Psoas muscle (tissue), 8 donors: ENCODE data around the gene SNAP47. TPM values are rescaled to one million over a fixed set of nuclear protein-coding genes. Genes with fewer than 3 reads are reported as not detected.
A peak's percentile ranks its signal among the peaks of the same experiment; 100 is the strongest.

Source experiments
- ATAC-seq, 4 donors: fragments of 200-7000 bp; cut with Tn5 transposase; one replicate each; pipeline ENCODE4 v1.9.1; 2020; ENCODE audit warnings: moderate library complexity in 3 of 4, mild to moderate bottlenecking in 2 of 4
- DNase-seq, 2 donors: peaks; one replicate each; pipeline ENCODE4 v3.0.0-alpha.2; 2020
- H3K27ac ChIP-seq: fragments of 200-600 bp; one replicate; pipeline ENCODE4 v1.8.0; 2022
- H3K27me3 ChIP-seq, 3 donors: fragments of 200-600 bp in 1 of 3; one replicate each; pipeline versions ENCODE4 v1.6.1 to v1.8.0; 2013 to 2022; ENCODE audit warnings: low read length in 2 of 3, mild to moderate bottlenecking in 2 of 3, moderate library complexity in 1 of 3; ENCODE audit not compliant: insufficient read depth in 3 of 3
- H3K36me3 ChIP-seq, 2 donors: fragments of 200-600 bp in 1 of 2; one replicate each; pipeline versions ENCODE4 v1.6.1 to v1.8.0; 2013 to 2022; ENCODE audit warnings: low read depth in 1 of 2, mild to moderate bottlenecking in 1 of 2, moderate library complexity in 1 of 2; ENCODE audit not compliant: insufficient read depth in 1 of 2
- H3K4me1 ChIP-seq: fragments of 200-600 bp; one replicate; pipeline ENCODE4 v1.8.0; 2022
- H3K4me3 ChIP-seq: fragments of 200-600 bp; one replicate; pipeline ENCODE4 v1.8.0; 2022; ENCODE audit warnings: mild to moderate bottlenecking
- H3K9me3 ChIP-seq: fragments of 200-600 bp; one replicate; pipeline ENCODE4 v1.8.0; 2022
- WGBS, 3 donors: extraction: QIAGEN DNeasy Blood & Tissue Kit; methylation state at CpG; one replicate each; pipeline versions ENCODE4 v1.1.6 to v1.1.7; 2013; 5-methylcytosine and 5-hydroxymethylcytosine counted together
- intact Hi-C, 2 donors: fragments of 100-400 bp; cut with DNase I; formaldehyde crosslinking; loops; one replicate each; pipeline versions ENCODE4 v1.11.0 to v1.14.2; 2022
- polyA plus RNA-seq, 3 donors: library from polyadenylated mRNA; stranded (reverse); fragments of 200-250 nt; gene quantifications; one replicate each; pipeline ENCODE4 v1.2.3, GENCODE V29; 2013
- total RNA-seq, 4 donors: library from RNA; stranded (reverse); fragmentation: NEBNext Ultra II Directional in 2 of 4; extraction: Animal tissue kit (Norgen Biotek cat#: 25700) in 2 of 4; gene quantifications; one replicate each; pipeline versions ENCODE4 v1.2.1 to v1.2.4, GENCODE V29; 2021 to 2023
- TF ChIP-seq, protein P1 (sequence below): fragments of 200-600 bp; IDR thresholded peaks from one replicate; pipeline ENCODE4 v1.8.0; 2022; ENCODE audit warnings: antibody characterized with exemption
- donor health status: healthy with polysubstance abuse.
- donor health status: DM: no; HTN: no; CAD: no; lungs with moderate emphysema.
- donor health status: Bipolar disorder and iron deficiency.
- donor health status: healthy.
- donor health status: DM: yes; HTN: yes; CAD: no.
- donor health status: DM: no; HTN: no; CAD: no.
- donor health status: DM: no; HTN: no; CAD: no.
- donor health status: DM: yes; HTN: yes; CAD: no.

The SNAP47 gene
- total and polyA plus RNA-seq, 7 donors: 17.9 to 40.5 (median 26.6) TPM

DNA sequence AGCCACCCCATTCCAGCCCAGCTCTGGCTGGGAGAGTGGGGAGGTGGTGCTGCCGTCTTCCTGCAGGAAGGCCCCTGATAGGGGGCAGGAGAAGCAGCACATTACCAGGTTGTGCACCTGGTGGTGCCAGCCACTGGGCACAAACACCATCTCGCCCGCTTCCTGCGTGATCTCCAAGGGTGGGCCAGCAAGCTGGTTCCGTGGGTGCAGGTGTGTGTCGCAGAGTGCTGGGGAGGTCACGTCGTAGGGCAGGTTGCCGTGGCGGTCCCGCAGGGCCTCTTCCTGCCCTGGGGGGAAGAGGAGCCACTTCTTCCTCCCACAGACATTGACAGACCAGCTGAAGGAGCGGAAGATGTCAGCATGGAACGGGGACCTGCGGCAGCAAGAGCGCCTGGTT is 1.9 kb upstream of the SNAP47 start:
- H3K4me1 ChIP-seq: peaks cover 29% of the 10 kb centered on the region
- H3K27me3 ChIP-seq: no peaks in the 10 kb centered on the region
- DNase-seq (peak in 1 of 2 donors; percentile 55), ATAC-seq (no peak)
- H3K27ac ChIP-seq: no peak overlapping the region
- TF ChIP-seq, protein P1, sequence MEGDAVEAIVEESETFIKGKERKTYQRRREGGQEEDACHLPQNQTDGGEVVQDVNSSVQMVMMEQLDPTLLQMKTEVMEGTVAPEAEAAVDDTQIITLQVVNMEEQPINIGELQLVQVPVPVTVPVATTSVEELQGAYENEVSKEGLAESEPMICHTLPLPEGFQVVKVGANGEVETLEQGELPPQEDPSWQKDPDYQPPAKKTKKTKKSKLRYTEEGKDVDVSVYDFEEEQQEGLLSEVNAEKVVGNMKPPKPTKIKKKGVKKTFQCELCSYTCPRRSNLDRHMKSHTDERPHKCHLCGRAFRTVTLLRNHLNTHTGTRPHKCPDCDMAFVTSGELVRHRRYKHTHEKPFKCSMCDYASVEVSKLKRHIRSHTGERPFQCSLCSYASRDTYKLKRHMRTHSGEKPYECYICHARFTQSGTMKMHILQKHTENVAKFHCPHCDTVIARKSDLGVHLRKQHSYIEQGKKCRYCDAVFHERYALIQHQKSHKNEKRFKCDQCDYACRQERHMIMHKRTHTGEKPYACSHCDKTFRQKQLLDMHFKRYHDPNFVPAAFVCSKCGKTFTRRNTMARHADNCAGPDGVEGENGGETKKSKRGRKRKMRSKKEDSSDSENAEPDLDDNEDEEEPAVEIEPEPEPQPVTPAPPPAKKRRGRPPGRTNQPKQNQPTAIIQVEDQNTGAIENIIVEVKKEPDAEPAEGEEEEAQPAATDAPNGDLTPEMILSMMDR: no peak
- intact Hi-C loops: loop anchor here in 1 of 2 donors (5.0 to 10.0 kb wide), 2 partner anchors 59 to 351 kb away; partner anchors contain the start of gene ARF1
- H3K36me3 ChIP-seq: peaks cover 3 to 28% of the 10 kb centered on the region in 2 donors
- 90 to 91% (median 91%) methylated on average over 15 of the region's 15 CpGs for WGBS, 3 donors
- no peaks in the 10 kb centered on the region for H3K9me3 ChIP-seq
- no peak overlapping the region for H3K4me3 ChIP-seq

DNA sequence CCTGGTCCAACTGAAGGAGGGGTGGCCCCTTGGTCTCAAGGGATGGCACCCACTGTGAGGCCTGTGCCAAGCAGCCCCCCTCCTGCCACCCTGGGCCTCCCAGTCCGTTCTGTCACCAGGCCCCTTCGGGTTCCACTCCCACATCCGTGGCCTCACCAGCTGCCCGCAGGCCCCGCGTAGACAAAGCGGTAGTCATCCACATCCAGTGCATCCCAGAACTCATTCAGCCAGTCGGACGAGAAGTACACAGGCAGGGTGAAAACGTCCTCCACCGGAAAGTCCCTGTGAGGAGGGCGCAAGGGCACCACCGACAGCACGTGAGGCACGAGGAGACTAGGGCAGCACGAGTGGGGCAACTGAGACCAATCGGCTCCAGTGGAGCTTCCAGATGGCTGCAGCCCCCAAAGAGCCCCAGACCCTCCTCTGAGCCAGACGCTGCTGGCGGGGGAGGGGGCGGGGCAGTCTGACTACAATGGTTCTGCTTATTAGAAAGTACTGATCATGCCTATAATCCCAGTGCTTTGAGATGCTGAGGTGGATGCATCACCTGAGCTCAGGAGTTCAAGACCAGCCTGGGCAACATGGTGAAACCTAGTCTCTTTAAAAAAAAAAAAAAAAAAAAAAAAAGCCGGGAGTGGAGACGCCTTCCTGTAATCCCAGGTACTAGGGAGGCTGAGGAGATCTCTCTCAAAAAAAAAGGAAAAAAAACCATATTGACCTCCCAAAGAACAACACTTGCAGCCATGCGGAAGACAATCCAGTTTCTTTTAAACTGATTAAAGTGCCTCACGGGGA is 1.3 kb upstream of the SNAP47 start:
- intact Hi-C loops: loop anchor here in 1 of 2 donors (5.0 to 10.0 kb wide), 2 partner anchors 58 to 351 kb away; partner anchors contain the start of gene ARF1
- 61 to 64% (median 62%) methylated on average over 23 to 24 of the region's 24 CpGs for WGBS, 3 donors
- H3K27me3 ChIP-seq: no peaks in the 10 kb centered on the region
- DNase-seq: no peak
- peaks cover 29% of the 10 kb centered on the region for H3K4me1 ChIP-seq
- no peak for ATAC-seq
- H3K4me3 ChIP-seq: peak overlapping the region; percentile 73
- no peaks in the 10 kb centered on the region for H3K9me3 ChIP-seq
- peak overlapping the region; percentile 80 for H3K27ac ChIP-seq
- TF ChIP-seq, protein P1: no peak
- peaks cover 3 to 28% of the 10 kb centered on the region in 2 donors for H3K36me3 ChIP-seq

DNA sequence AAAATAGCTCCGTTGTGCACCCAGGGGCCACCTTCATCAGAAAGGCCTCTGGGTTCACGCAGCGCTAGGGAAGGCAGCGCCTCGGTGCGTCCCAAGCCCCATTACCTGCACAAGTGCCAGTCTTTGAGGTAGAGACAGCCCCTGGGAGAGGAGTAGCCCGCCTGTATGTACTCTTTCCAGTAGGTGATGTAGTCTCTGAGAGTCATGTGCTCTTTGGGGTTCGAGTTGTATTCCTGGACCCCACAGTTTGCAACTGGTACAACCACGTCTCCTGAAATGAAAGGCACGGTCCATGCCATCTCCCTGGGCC is 734 bp upstream of the SNAP47 start:
- intact Hi-C loops: loop anchor here in 1 of 2 donors (5.0 to 10.0 kb wide), 2 partner anchors 58 to 350 kb away; partner anchors contain the start of gene ARF1
- H3K4me1 ChIP-seq: peaks cover 29% of the 10 kb centered on the region
- no peak for ATAC-seq
- H3K27ac ChIP-seq: peak overlapping the region; percentile 80
- H3K36me3 ChIP-seq: peaks cover 3 to 28% of the 10 kb centered on the region in 2 donors
- no peak for DNase-seq
- WGBS, 3 donors: 3 to 5% (median 5%) methylated on average over 10 of the region's 10 CpGs
- H3K27me3 ChIP-seq: no peaks in the 10 kb centered on the region
- TF ChIP-seq, protein P1: no peak
- H3K4me3 ChIP-seq: peak overlapping the region; percentile 73
- no peaks in the 10 kb centered on the region for H3K9me3 ChIP-seq

DNA sequence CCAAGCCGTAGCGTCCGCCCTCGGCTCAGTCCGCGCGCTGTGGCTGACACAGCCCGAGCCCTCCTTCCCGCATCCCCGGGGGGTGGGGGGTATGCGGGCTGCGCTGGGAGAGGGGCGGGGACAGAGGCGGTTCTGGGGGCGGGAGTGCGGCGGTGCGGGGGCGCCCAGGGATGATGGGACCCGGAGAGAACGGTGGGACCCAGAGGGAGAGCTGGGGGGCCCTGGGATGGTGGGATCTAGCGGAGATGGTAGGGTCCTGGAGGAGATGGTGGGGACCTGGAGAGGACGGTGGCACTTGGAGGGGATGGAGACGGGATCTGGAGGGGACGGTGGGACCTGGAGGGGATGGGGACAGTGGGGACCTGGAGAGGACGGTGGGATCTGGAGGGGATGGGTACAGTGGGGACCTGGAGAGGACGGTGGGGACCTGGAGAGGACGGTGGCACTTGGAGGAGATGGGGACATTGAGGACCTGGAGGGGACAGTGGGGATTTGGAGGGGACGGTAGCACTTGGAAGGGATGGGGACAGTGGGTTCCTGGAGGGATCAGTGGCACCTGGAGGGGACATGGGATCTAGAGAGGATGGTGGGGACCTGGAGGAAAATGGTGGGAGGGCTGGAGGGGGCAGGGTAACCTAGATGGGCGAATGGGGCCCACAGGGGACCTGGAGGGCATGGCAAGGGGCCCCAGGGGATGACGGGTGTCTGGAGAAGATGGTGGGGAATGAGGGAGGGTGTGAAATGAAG is 477 bp downstream of the SNAP47 start:
- Histone ChIP-seq H3K36me3 (peaks cover 3 to 28% of the 10 kb centered on the region in 2 donors), H3K9me3 (no peaks in the 10 kb centered on the region), H3K4me3 (peak overlapping the region; percentile 73), H3K27ac (peak overlapping the region; percentile 80), H3K27me3 (no peaks in the 10 kb centered on the region), H3K4me1 (peaks cover 26% of the 10 kb centered on the region)
- DNase-seq (no peak), ATAC-seq (no peak)
- 1 to 2% (median 1%) methylated on average over 27 to 31 of the region's 31 CpGs for WGBS, 3 donors
- intact Hi-C loops: loop anchor here in 1 of 2 donors (10.0 kb wide), 1 partner anchor 349 kb away; the partner anchor contains the start of gene ARF1
- TF ChIP-seq, protein P1: no peak
